LNCaP clone FGC (cell line): ENCODE data around the gene PES1.
"Not testable (repeated sequence)": the region's sequence is repeated elsewhere in the genome, so short reads cannot be mapped to it uniquely, and the experiment has no call there.

ENCODE experiments used
- DNase-seq: peaks from one replicate; pipeline ENCODE4 v3.0.0-alpha.2; 2011; ENCODE audit warnings: low read depth
- H3K4me3 ChIP-seq: 2 replicates; pipeline ENCODE4 v1.5.1; 2011; ENCODE audit warnings: mild to moderate bottlenecking, low read depth, low read length, control low read depth
- CTCF ChIP-seq: IDR thresholded peaks from 2 replicates; pipeline ENCODE4 v1.5.1; 2012; ENCODE audit warnings: mild to moderate bottlenecking; ENCODE audit not compliant: control insufficient read depth, insufficient read depth; ENCODE audit errors: extremely low read depth

The PES1 gene

DNA sequence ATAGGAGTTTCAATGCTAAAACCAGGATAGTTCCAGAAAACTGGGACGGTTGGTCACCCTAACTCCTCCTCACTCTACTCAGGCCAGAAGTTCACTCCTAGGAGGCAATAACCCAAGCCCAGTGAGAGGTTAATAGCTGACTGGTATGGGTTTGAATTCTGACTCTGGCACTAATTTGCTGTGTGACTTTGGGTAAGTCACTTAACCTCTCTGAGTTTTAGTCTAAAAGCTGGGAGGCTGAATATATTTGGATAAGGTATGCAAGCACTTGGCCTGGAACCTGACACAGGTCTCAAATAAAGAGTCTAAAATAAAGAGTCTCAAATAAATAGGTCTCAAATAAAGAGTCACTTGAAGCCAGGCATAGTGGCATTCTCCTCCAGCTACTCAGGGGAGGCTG, 39.0 kb downstream of the PES1 start:
- no peak overlapping the region for H3K4me3 ChIP-seq

GRCh38 chr22:30551813-30552212, 39.9 kb downstream of the PES1 start:
- not testable (repeated sequence) for DNase-seq, H3K4me3 ChIP-seq

More for the DNA sequence above, 39.0 kb downstream of the PES1 start:
- no peak for TF ChIP-seq CTCF
- DNase-seq: no peak

GRCh38 chr22:30547188-30547587, 44.5 kb downstream of the PES1 start:
- no peak for DNase-seq
- H3K4me3 ChIP-seq: no peak overlapping the region
- no peak for TF ChIP-seq CTCF

DNA sequence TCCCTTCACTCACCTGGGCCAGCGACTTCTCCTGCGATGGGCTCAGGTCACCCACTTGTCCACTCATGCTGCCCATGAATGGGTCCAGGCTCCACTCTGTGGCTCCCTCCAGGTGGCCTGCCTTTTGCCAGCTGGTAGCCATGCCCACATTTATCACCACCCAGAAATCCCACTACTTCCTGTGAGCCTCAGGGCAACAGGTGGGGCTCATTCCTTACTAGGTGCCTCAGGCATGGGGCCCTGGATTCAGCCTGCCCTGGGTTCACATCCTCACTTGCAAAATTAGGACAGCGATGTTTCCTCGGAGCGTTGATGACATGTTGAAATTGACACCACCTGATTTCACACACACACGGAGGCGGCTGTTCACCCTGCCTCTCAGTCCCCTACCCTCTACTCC, 45.1 kb downstream of the PES1 start, which contains the start of gene SEC14L6:
SEC14L6 (minus strand) TSS at position 126 of the 400 bp plus-strand sequence; CDS start at position 67, 59 bp downstream.
- TF ChIP-seq CTCF: no peak
- no peak within 1 kb of the TSS for H3K4me3 ChIP-seq
- no peak for DNase-seq

DNA sequence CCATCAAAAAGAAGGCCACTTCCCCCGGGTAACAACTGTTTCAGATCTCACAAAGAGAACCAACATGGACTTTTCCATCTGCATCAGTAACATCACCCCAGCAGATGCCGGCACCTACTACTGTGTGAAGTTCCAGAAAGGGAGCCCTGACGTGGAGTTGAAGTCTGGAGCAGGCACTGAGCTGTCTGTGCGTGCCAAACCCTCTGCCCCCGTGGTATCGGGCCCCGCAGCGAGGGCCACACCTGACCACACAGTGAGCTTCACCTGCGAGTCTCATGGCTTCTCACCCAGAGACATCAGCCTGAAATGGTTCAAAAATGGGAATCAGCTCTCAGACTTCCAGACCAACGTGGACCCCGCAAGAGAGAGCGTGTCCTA, 48.9 kb downstream of the PES1 start:
- no peak for TF ChIP-seq CTCF
- H3K4me3 ChIP-seq: no peak overlapping the region
- no peak for DNase-seq

DNA sequence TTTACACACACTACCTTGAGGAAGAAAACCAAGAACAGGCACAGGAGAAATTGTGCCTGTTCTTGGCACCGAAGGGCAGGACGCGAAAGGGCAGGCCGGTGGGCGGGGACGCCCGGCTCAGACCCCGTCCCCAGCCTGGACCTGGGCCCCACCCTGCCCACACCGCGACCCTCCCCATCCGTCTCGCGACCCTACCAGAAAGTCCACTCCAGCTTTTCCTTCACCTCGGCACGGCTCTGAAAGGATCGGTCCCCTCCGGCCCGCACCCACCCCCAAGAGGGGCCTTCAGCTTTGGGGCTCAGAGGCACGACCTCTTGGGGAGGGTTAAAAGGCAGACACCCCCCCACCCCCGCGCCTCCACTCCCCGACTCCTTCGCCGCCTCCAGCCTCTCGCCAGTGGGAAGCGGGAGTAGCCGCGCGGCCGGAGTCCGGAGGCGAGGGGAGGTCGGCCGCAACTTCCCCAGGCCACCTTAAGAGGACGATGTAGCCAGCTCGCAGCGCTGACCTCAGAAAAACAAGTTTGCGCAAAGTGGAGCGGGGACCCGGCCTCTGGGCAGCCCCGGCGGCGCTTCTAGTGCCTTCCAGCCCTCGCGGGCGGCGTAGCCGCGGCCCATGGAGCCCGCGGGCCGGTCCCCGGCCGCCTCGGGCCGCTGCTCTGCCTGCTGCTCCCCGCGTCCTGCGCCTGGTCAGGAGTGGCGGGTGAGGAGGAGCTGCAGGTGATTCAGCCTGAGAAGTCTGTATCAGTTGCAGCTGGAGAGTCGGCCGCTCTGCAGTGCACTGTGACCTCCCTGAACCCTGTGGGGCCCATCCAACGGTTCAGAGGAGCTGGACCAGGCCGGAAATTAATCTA, 49.5 kb downstream of the PES1 start:
- DNase-seq: no peak
- H3K4me3 ChIP-seq: no peak overlapping the region
- TF ChIP-seq CTCF: no peak

GRCh38 chr22:30541511-30541910, 50.2 kb downstream of the PES1 start:
- not testable (repeated sequence) for H3K4me3 ChIP-seq, DNase-seq

- no peak for TF ChIP-seq CTCF
- no peak for DNase-seq
- H3K4me3 ChIP-seq: no peak overlapping the region
Observed at GRCh38 chr22:30539368-30539767, 52.3 kb downstream of the PES1 start.
